IPS DF 4.7 (cell line): ENCODE data around the gene FGF14.

Experiments
- DNase-seq: peaks from one replicate; pipeline ENCODE4 v3.0.0-alpha.2; 2013; ENCODE audit warnings: low spot score; ENCODE audit errors: extremely low read depth

Gene FGF14

GRCh38 chr13:102195566-102196462 is 206.0 kb downstream of the FGF14 start:
- DNase-seq = no peak

- DNase-seq = no peak
These were observed 209.0 kb downstream of the FGF14 start for GRCh38 chr13:102192858-102193257.

GRCh38 chr13:102191951-102192502 is 209.8 kb downstream of the FGF14 start:
- DNase-seq = no peak

- DNase-seq = no peak
These were observed 210.9 kb downstream of the FGF14 start for GRCh38 chr13:102190930-102191329.

GRCh38 chr13:102187313-102187712 is 214.5 kb downstream of the FGF14 start:
- DNase-seq = no peak

- DNase-seq = no peak
These were observed 216.4 kb downstream of the FGF14 start for GRCh38 chr13:102185375-102185984.

- DNase-seq = no peak
These were observed 218.2 kb downstream of the FGF14 start for GRCh38 chr13:102183509-102184182.

GRCh38 chr13:102182170-102182569 is 219.7 kb downstream of the FGF14 start:
- no peak for DNase-seq

- DNase-seq = no peak
These were observed 224.4 kb downstream of the FGF14 start for GRCh38 chr13:102177431-102177830.

GRCh38 chr13:102176846-102177245 is 225.0 kb downstream of the FGF14 start:
- DNase-seq = no peak

- no peak for DNase-seq
These were observed 229.4 kb downstream of the FGF14 start for GRCh38 chr13:102172406-102172805.

- DNase-seq = no peak
These were observed 231.5 kb downstream of the FGF14 start for GRCh38 chr13:102170305-102170704.

GRCh38 chr13:102169471-102170015 is 232.3 kb downstream of the FGF14 start:
- DNase-seq = no peak

- no peak for DNase-seq
These were observed 249.1 kb downstream of the FGF14 start for GRCh38 chr13:102152790-102153189.

GRCh38 chr13:102147353-102147752 is 254.5 kb downstream of the FGF14 start:
- no peak for DNase-seq

- no peak for DNase-seq
These were observed 256.1 kb downstream of the FGF14 start for GRCh38 chr13:102145750-102146149.

- no peak for DNase-seq
These were observed 259.4 kb downstream of the FGF14 start for GRCh38 chr13:102142473-102142826.

GRCh38 chr13:102141625-102142472 is 260.0 kb downstream of the FGF14 start:
- no peak for DNase-seq

GRCh38 chr13:102139626-102140025 is 262.2 kb downstream of the FGF14 start:
- no peak for DNase-seq

- DNase-seq = no peak
These were observed 263.1 kb downstream of the FGF14 start for GRCh38 chr13:102138635-102139190.
